B cell (primary cell): ENCODE results near the gene URAD. TPM values are rescaled to one million over a fixed set of nuclear protein-coding genes. Genes with fewer than 3 reads are reported as not detected.
A peak's percentile ranks its signal among the peaks of the same experiment; 100 is the strongest.

ENCODE experiments used
- ATAC-seq: fragments of 200-7000 bp; cut with Tn5 transposase; one replicate; pipeline ENCODE4 v1.10.0; 2021; ENCODE audit warnings: low read depth, mild to moderate bottlenecking, moderate number of reproducible peaks, moderate library complexity
- CTCF ChIA-PET: fragments of 350-600 bp; sonication (Branson Sonifier 250); formaldehyde crosslinking; loops from one replicate; lab custom pipeline; 2021; ENCODE audit warnings: antibody characterized with exemption, inconsistent platforms; lab: Charles Lee
- POLR2A ChIA-PET: fragments of 350-600 bp; sonication (Branson Sonifier 250); formaldehyde crosslinking; loops from one replicate; lab custom pipeline; 2021; ENCODE audit warnings: antibody characterized with exemption; lab: Charles Lee
- DNase-seq: peaks from one replicate; pipeline ENCODE4 v3.0.0; 2013
- H2AFZ ChIP-seq: 2 replicates; pipeline ENCODE4 v1.6.1; 2012; ENCODE audit warnings: mild to moderate bottlenecking, low read depth, low read length; ENCODE audit not compliant: insufficient read depth, poor library complexity, severe bottlenecking
- H3K27ac ChIP-seq, 2 donors: 1 replicate in 1 of 2; 2 replicates in 1 of 2; pipeline ENCODE4 v1.5.1; 2012 to 2013; ENCODE audit warnings: low read length in 2 of 2, mild to moderate bottlenecking in 2 of 2, moderate library complexity in 1 of 2
- H3K27me3 ChIP-seq, 4 experiments: fragments of 200-600 bp in 1 of 4; sonication (generic) in 1 of 4; replicated peaks in 1 of 4; 1 replicate in 2 of 4; 2 replicates in 2 of 4; pipeline versions ENCODE4 v1.6.1 to v1.7.0; 2013 to 2016; ENCODE audit warnings: low read length in 3 of 4, mild to moderate bottlenecking in 2 of 4, mixed read lengths in 1 of 4, moderate library complexity in 1 of 4; ENCODE audit not compliant: insufficient read depth in 4 of 4, control insufficient read depth in 3 of 4; ENCODE audit errors: control extremely low read depth in 1 of 4
- H3K36me3 ChIP-seq, 2 experiments: replicated peaks in 1 of 2; 1 replicate in 1 of 2; 2 replicates in 1 of 2; pipeline versions ENCODE4 v1.6.1 to v1.7.1; 2013; ENCODE audit warnings: low read length in 1 of 2; ENCODE audit not compliant: insufficient read depth in 2 of 2, control insufficient read depth in 1 of 2; ENCODE audit errors: control extremely low read depth in 1 of 2, extremely low read depth in 1 of 2
- H3K4me1 ChIP-seq, 2 donors: fragments of 200-600 bp in 1 of 2; sonication (generic) in 1 of 2; 1 replicate in 1 of 2; 2 replicates in 1 of 2; pipeline versions ENCODE4 v1.5.1 to v1.6.1; 2013 to 2017; ENCODE audit warnings: low read length in 2 of 2; ENCODE audit not compliant: control insufficient read depth in 2 of 2, insufficient read depth in 2 of 2
- H3K4me2 ChIP-seq: replicated peaks from 2 replicates; pipeline ENCODE3; 2012; ENCODE audit warnings: mild to moderate bottlenecking, low read depth, low read length; ENCODE audit not compliant: poor library complexity, severe bottlenecking
- H3K4me3 ChIP-seq, 5 experiments: fragments of 200-600 bp in 1 of 5; sonication (generic) in 1 of 5; 1 replicate in 3 of 5; 2 replicates in 2 of 5; pipeline versions ENCODE4 v1.5.1 to v1.7.0; 2011 to 2016; ENCODE audit warnings: low read length in 4 of 5, mild to moderate bottlenecking in 4 of 5, low read depth in 2 of 5, control low read depth in 1 of 5, moderate library complexity in 1 of 5; ENCODE audit not compliant: insufficient read depth in 1 of 5; ENCODE audit errors: control extremely low read depth in 1 of 5, extremely low read depth in 1 of 5
- H3K79me2 ChIP-seq: fragments of 200-600 bp; sonication (generic); one replicate; pipeline ENCODE4 v1.6.0; 2016; ENCODE audit warnings: low read length; ENCODE audit not compliant: control insufficient read depth, insufficient read depth
- H3K9ac ChIP-seq: fragments of 200-600 bp; sonication (generic); 2 replicates; pipeline ENCODE4 v1.6.1; 2017; ENCODE audit warnings: mild to moderate bottlenecking, low read length, moderate library complexity
- H3K9me3 ChIP-seq, 3 donors: one replicate each; pipeline versions ENCODE4 v1.6.1 to v1.7.1; 2013; ENCODE audit warnings: low read length in 2 of 3; ENCODE audit not compliant: control insufficient read depth in 2 of 3, insufficient read depth in 1 of 3; ENCODE audit errors: control extremely low read depth in 1 of 3
- H4K20me1 ChIP-seq: 2 replicates; pipeline ENCODE4 v1.6.0; 2012; ENCODE audit warnings: mild to moderate bottlenecking, low read length; ENCODE audit not compliant: insufficient read depth, control insufficient read depth, poor library complexity, severe bottlenecking
- H3K27ac Mint-ChIP-seq: one replicate; pipeline ENCODE4 v1.8.0; 2021; ENCODE audit warnings: mixed read lengths
- H3K27me3 Mint-ChIP-seq: one replicate; pipeline ENCODE4 v1.8.0; 2021; ENCODE audit warnings: mixed read lengths
- H3K4me1 Mint-ChIP-seq: one replicate; pipeline ENCODE4 v1.8.0; 2021; ENCODE audit warnings: mixed read lengths
- H3K4me3 Mint-ChIP-seq: one replicate; pipeline ENCODE4 v1.8.0; 2021; ENCODE audit warnings: mixed read lengths
- H3K9me3 Mint-ChIP-seq: one replicate; pipeline ENCODE4 v1.8.0; 2022; ENCODE audit warnings: mixed read lengths; ENCODE audit not compliant: insufficient read depth
- EZH2 ChIP-seq: IDR thresholded peaks from 2 replicates; pipeline ENCODE4 v1.6.1; 2012; ENCODE audit warnings: borderline replicate concordance, low read depth, mild to moderate bottlenecking, moderate library complexity, low read length; ENCODE audit not compliant: insufficient read depth, poor library complexity, severe bottlenecking
- WGBS: methylation state at CpG from one replicate; pipeline ENCODE4 v1.1.5; 2013; ENCODE audit warnings: missing lambda C conversion rate; ENCODE audit not compliant: insufficient coverage; 5-methylcytosine and 5-hydroxymethylcytosine counted together
- intact Hi-C: fragments of 100-400 bp; cut with micrococcal nuclease; formaldehyde crosslinking; loops from one replicate; pipeline ENCODE4 v1.10.0; 2022
- polyA plus RNA-seq: library from polyadenylated mRNA; depleted of rRNA; stranded (reverse); fragments of >200 nt; gene quantifications from 2 replicates; pipeline ENCODE4 v1.2.3, GENCODE V29; 2012
- total RNA-seq, 2 donors: library from RNA; stranded (reverse); fragments of 120-200 nt in 1 of 2; gene quantifications; 1 replicate in 1 of 2; 2 replicates in 1 of 2; pipeline versions ENCODE4 v1.2.3 to v1.2.4, GENCODE V29; 2013 to 2022
- TF ChIP-seq, protein P1 (sequence below): fragments of 200-600 bp; IDR thresholded peaks from one replicate; pipeline ENCODE4 v1.8.0; 2022; ENCODE audit warnings: antibody characterized with exemption, mild to moderate bottlenecking

Gene URAD
- total and polyA plus RNA-seq, 2 donors (not counting 1 experiment from before 2014, with no cell fraction given) = not detected

- 10% methylated on average over 30 of the region's 38 CpGs for WGBS
- CTCF ChIA-PET = interaction anchor here (1.5 to 3.4 kb wide), 2 partner anchors 13 to 14 kb away, joined by 3 to 15 read pairs; no protein-coding TSS in a partner anchor
- peak overlapping the region; percentile 78 for H3K4me2 ChIP-seq
- intact Hi-C loops = loop anchor here (5.0 kb wide), 1 partner anchor 44 kb away; no protein-coding TSS in a partner anchor
- H3K9me3 ChIP-seq = peaks cover 0 to 58% (median 0%) of the 10 kb centered on the region in 3 donors
- Mint-ChIP-seq H3K4me1 (peaks cover 36% of the 10 kb centered on the region), H3K27me3 (peaks cover 78% of the 10 kb centered on the region), H3K4me3 (peak overlapping the region; percentile 82), H3K27ac (no peak overlapping the region), H3K9me3 (no peaks in the 10 kb centered on the region)
- peaks cover 0 to 92% (median 68%) of the 10 kb centered on the region in 4 experiments for H3K27me3 ChIP-seq
- no peak overlapping the region for H2AFZ ChIP-seq
- H3K79me2 ChIP-seq = no peaks in the 10 kb centered on the region
- ATAC-seq (no peak), DNase-seq (no peak)
- H3K4me1 ChIP-seq = peaks cover 43 to 56% of the 10 kb centered on the region in 2 donors
- POLR2A ChIA-PET = no interaction called here
- H3K27ac ChIP-seq = no peak overlapping the region
- H3K4me3 ChIP-seq = peak overlapping the region in 1 of 5 experiments; percentile 11
- H3K36me3 ChIP-seq = no peaks in the 10 kb centered on the region
- H3K9ac ChIP-seq = peak overlapping the region; percentile 11
- TF ChIP-seq, protein P1, sequence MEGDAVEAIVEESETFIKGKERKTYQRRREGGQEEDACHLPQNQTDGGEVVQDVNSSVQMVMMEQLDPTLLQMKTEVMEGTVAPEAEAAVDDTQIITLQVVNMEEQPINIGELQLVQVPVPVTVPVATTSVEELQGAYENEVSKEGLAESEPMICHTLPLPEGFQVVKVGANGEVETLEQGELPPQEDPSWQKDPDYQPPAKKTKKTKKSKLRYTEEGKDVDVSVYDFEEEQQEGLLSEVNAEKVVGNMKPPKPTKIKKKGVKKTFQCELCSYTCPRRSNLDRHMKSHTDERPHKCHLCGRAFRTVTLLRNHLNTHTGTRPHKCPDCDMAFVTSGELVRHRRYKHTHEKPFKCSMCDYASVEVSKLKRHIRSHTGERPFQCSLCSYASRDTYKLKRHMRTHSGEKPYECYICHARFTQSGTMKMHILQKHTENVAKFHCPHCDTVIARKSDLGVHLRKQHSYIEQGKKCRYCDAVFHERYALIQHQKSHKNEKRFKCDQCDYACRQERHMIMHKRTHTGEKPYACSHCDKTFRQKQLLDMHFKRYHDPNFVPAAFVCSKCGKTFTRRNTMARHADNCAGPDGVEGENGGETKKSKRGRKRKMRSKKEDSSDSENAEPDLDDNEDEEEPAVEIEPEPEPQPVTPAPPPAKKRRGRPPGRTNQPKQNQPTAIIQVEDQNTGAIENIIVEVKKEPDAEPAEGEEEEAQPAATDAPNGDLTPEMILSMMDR = no peak
- TF ChIP-seq EZH2 = no peak
- H4K20me1 ChIP-seq = no peaks in the 10 kb centered on the region
Observed at GRCh38 chr13:27966641-27967202, 21.8 kb downstream of the URAD start.
